Astrocyte (in vitro differentiated cells and primary cell): ENCODE data around the gene CENPX.

Experiments
- EZH2 ChIP-seq: IDR thresholded peaks from 2 replicates; pipeline ENCODE4 v1.6.1; 2012; ENCODE audit warnings: mild to moderate bottlenecking, low read length, inconsistent platforms; ENCODE audit not compliant: insufficient read depth
- TF ChIP-seq, protein P1 (sequence below): IDR thresholded peaks from 2 replicates; pipeline ENCODE4 v1.5.1; 2011; ENCODE audit warnings: low read depth, mild to moderate bottlenecking, inconsistent platforms, low read length, moderate library complexity; ENCODE audit not compliant: insufficient read depth

DNA sequence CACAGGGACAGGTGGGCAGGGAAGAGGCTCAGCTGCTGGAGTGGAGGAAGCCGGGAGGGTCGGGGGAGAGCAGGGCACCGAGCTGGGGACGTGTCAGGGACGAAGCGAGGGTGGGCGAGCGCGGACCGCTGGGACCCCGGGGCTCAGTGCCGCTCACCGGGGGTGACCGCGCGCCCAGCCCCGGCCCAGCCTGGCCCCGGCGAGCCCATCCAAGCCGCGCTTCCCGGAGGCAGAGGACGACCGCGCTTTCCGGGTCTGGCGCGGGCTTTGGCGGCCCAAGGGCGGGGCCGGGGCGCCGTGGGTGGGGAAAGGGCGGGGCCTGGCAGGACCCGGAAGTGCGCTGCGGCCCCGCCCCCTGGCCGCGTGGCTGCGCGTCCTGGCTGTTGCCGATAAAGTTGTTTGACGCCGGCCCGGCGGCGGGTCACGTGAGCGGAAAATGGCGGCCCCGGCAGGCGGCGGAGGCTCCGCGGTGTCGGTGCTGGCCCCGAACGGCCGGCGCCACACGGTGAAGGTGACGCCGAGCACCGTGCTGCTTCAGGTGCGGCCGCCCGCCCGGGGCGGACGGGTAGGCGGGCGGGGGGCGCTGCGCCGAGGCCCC lies 45.4 kb downstream of the CENPX start, which contains the start of gene ASPSCR1:
- TF ChIP-seq, protein P1, sequence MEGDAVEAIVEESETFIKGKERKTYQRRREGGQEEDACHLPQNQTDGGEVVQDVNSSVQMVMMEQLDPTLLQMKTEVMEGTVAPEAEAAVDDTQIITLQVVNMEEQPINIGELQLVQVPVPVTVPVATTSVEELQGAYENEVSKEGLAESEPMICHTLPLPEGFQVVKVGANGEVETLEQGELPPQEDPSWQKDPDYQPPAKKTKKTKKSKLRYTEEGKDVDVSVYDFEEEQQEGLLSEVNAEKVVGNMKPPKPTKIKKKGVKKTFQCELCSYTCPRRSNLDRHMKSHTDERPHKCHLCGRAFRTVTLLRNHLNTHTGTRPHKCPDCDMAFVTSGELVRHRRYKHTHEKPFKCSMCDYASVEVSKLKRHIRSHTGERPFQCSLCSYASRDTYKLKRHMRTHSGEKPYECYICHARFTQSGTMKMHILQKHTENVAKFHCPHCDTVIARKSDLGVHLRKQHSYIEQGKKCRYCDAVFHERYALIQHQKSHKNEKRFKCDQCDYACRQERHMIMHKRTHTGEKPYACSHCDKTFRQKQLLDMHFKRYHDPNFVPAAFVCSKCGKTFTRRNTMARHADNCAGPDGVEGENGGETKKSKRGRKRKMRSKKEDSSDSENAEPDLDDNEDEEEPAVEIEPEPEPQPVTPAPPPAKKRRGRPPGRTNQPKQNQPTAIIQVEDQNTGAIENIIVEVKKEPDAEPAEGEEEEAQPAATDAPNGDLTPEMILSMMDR: no peak
- TF ChIP-seq EZH2: no peak
